Neuronal stem cell (in vitro differentiated cells): ENCODE results near the gene MARS1.
A peak's percentile ranks its signal among the peaks of the same experiment; 100 is the strongest.

Experiments used
- DNase-seq: peaks from one replicate; pipeline ENCODE4 v3.0.0-alpha.2; 2013; ENCODE audit warnings: low spot score
- H2AFZ ChIP-seq: one replicate; pipeline ENCODE4 v1.6.1; 2013; ENCODE audit warnings: mild to moderate bottlenecking, low read length, inconsistent platforms
- H2AK5ac ChIP-seq: 2 replicates; pipeline ENCODE4 v1.6.1; 2013; ENCODE audit warnings: low read depth, mild to moderate bottlenecking, inconsistent platforms, low read length, moderate library complexity, mixed read lengths
- H2BK120ac ChIP-seq: 2 replicates; pipeline ENCODE4 v1.6.1; 2013; ENCODE audit warnings: low read depth, mild to moderate bottlenecking, inconsistent platforms, low read length, moderate library complexity, mixed read lengths
- H2BK12ac ChIP-seq: one replicate; pipeline ENCODE4 v1.6.1; 2013; ENCODE audit warnings: low read length, inconsistent platforms
- H2BK15ac ChIP-seq: 2 replicates; pipeline ENCODE4 v1.6.1; 2013; ENCODE audit warnings: mild to moderate bottlenecking, low read length, inconsistent platforms, mixed read lengths
- H2BK5ac ChIP-seq: one replicate; pipeline ENCODE4 v1.6.1; 2013; ENCODE audit warnings: inconsistent platforms, mild to moderate bottlenecking, low read length, moderate library complexity
- H3K14ac ChIP-seq: one replicate; pipeline ENCODE4 v1.6.1; 2013; ENCODE audit warnings: low read length, inconsistent platforms
- H3K18ac ChIP-seq: 2 replicates; pipeline ENCODE4 v1.6.1; 2013; ENCODE audit warnings: low read length, inconsistent platforms
- H3K23ac ChIP-seq: 2 replicates; pipeline ENCODE4 v1.6.1; 2013; ENCODE audit warnings: low read depth, mild to moderate bottlenecking, mixed read lengths, low read length, inconsistent platforms; ENCODE audit not compliant: poor library complexity
- H3K27ac ChIP-seq: replicated peaks from 3 replicates; pipeline ENCODE4 v1.5.1; 2013; ENCODE audit warnings: low read length, inconsistent platforms
- H3K27me3 ChIP-seq, 3 experiments: 2 replicates each; pipeline ENCODE4 v1.6.1; 2013; ENCODE audit warnings: low read length in 3 of 3, mild to moderate bottlenecking in 2 of 3, inconsistent platforms in 1 of 3, low read depth in 1 of 3, mixed read lengths in 1 of 3, moderate library complexity in 1 of 3; ENCODE audit not compliant: control insufficient read depth in 3 of 3, insufficient read depth in 3 of 3
- H3K36me3 ChIP-seq, 2 donors: replicated peaks in 1 of 2; 2 replicates each; pipeline ENCODE4 v1.6.1; 2013; ENCODE audit warnings: low read length in 2 of 2; ENCODE audit not compliant: control insufficient read depth in 2 of 2, insufficient read depth in 2 of 2
- H3K4ac ChIP-seq: 2 replicates; pipeline ENCODE4 v1.6.1; 2013; ENCODE audit warnings: inconsistent platforms, mild to moderate bottlenecking, low read length, moderate library complexity
- H3K4me1 ChIP-seq, 2 donors: 1 replicate in 1 of 2; 2 replicates in 1 of 2; pipeline ENCODE4 v1.6.1; 2013; ENCODE audit warnings: low read length in 2 of 2, low read depth in 1 of 2; ENCODE audit not compliant: control insufficient read depth in 2 of 2, insufficient read depth in 1 of 2
- H3K4me2 ChIP-seq: one replicate; pipeline ENCODE4 v1.6.1; 2013; ENCODE audit warnings: mild to moderate bottlenecking, low read length, inconsistent platforms; ENCODE audit not compliant: insufficient read depth, poor library complexity, severe bottlenecking
- H3K4me3 ChIP-seq, 2 donors: 2 replicates each; pipeline ENCODE4 v1.5.1; 2013; ENCODE audit warnings: low read length in 2 of 2, mild to moderate bottlenecking in 2 of 2, inconsistent platforms in 1 of 2, moderate library complexity in 1 of 2
- H3K79me1 ChIP-seq: one replicate; pipeline ENCODE4 v1.6.1; 2013; ENCODE audit warnings: low read depth, mild to moderate bottlenecking, inconsistent platforms, low read length, moderate library complexity
- H3K9ac ChIP-seq: one replicate; pipeline ENCODE4 v1.6.1; 2013; ENCODE audit warnings: mild to moderate bottlenecking, low read depth, low read length, inconsistent platforms; ENCODE audit not compliant: poor library complexity
- H3K9me3 ChIP-seq, 2 donors: replicated peaks in 1 of 2; 2 replicates each; pipeline versions ENCODE3 to v1.6.1; 2013; ENCODE audit warnings: low read length in 2 of 2, mild to moderate bottlenecking in 2 of 2, inconsistent platforms in 1 of 2, low read depth in 1 of 2, mixed read lengths in 1 of 2, moderate library complexity in 1 of 2; ENCODE audit not compliant: control insufficient read depth in 2 of 2, insufficient read depth in 1 of 2
- H4K8ac ChIP-seq: one replicate; pipeline ENCODE4 v1.6.1; 2013; ENCODE audit warnings: low read depth, mild to moderate bottlenecking, inconsistent platforms, low read length, moderate library complexity
- H4K91ac ChIP-seq: one replicate; pipeline ENCODE4 v1.6.1; 2013; ENCODE audit warnings: low read length, low read depth, mild to moderate bottlenecking, inconsistent platforms; ENCODE audit not compliant: poor library complexity
- WGBS, 2 donors: extraction: QIAGEN DNeasy Blood & Tissue Kit; methylation state at CpG; one replicate each; pipeline ENCODE4 v1.1.7; 2013; ENCODE audit warnings: missing lambda C conversion rate in 2 of 2, mixed read lengths in 1 of 2; ENCODE audit not compliant: insufficient read length in 2 of 2, insufficient replicate concordance in 1 of 2; ENCODE audit errors: extremely low coverage in 2 of 2; 5-methylcytosine and 5-hydroxymethylcytosine counted together

MARS1 gene

GRCh38 chr12:57553343-57554202, 65.7 kb downstream of the MARS1 start:
- H3K27ac ChIP-seq, result no peak overlapping the region
- H3K36me3 ChIP-seq, result no peaks in the 10 kb centered on the region
- no peak overlapping the region for H4K8ac ChIP-seq
- no peak overlapping the region for H3K23ac ChIP-seq
- H2AK5ac ChIP-seq, result no peak overlapping the region
- DNase-seq, result no peak
- H3K27me3 ChIP-seq, result peaks cover 0 to 22% (median 10%) of the 10 kb centered on the region in 3 experiments
- no peak overlapping the region for H2BK120ac ChIP-seq
- H3K18ac ChIP-seq, result no peak overlapping the region
- H2BK15ac ChIP-seq, result no peak overlapping the region
- no peak overlapping the region for H3K9ac ChIP-seq
- peak overlapping the region; percentile 74 for H2AFZ ChIP-seq
- H3K4me1 ChIP-seq, result peaks cover 25 to 31% of the 10 kb centered on the region in 2 donors
- H3K4me3 ChIP-seq, result peak overlapping the region in 1 of 2 donors; percentile 12
- H2BK5ac ChIP-seq, result no peak overlapping the region
- H3K4ac ChIP-seq, result no peak overlapping the region
- no peak overlapping the region for H4K91ac ChIP-seq
- H3K79me1 ChIP-seq, result no peaks in the 10 kb centered on the region
- no peak overlapping the region for H3K14ac ChIP-seq
- H3K4me2 ChIP-seq, result no peak overlapping the region
- no CpG with 5 or more reads among the region's 7 CpGs for WGBS, 2 donors
- H2BK12ac ChIP-seq, result no peak overlapping the region
- no peaks in the 10 kb centered on the region for H3K9me3 ChIP-seq

DNA sequence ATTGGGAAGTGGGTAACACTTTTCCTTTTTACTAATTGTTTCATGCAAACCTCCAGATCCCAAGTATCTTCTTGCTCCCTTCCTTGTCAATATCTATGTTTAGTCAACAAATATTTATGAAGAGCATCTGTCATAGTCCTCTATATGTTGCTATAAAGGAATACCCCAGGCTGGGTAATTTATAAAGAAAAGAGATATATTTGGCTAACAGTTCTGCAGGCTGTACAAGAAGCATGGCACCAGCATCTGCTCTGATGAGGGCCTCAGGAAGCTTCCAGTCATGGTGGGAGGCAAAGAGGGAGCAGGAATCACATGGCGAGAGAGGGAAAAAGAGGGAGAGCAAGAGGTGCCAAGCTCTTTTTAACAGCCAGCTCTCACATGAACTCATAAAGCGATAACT, 66.6 kb downstream of the MARS1 start:
- Histone ChIP-seq H2BK12ac (no peak overlapping the region), H2AFZ (no peak overlapping the region), H3K4me2 (no peak overlapping the region), H2AK5ac (no peak overlapping the region), H4K91ac (no peak overlapping the region), H3K14ac (no peak overlapping the region), H3K27ac (no peak overlapping the region), H2BK5ac (no peak overlapping the region), H3K18ac (no peak overlapping the region), H2BK15ac (no peak overlapping the region), H4K8ac (no peak overlapping the region), H3K23ac (no peak overlapping the region), H3K9ac (no peak overlapping the region), H3K36me3 (no peaks in the 10 kb centered on the region), H3K9me3 (no peaks in the 10 kb centered on the region), H3K4ac (no peak overlapping the region), H2BK120ac (no peak overlapping the region), H3K79me1 (no peaks in the 10 kb centered on the region), H3K27me3 (peaks cover 0 to 13% (median 1%) of the 10 kb centered on the region in 3 experiments), H3K4me3 (no peak overlapping the region), H3K4me1 (peaks cover 23 to 31% of the 10 kb centered on the region in 2 donors)
- no CpG with 5 or more reads among the region's 2 CpGs for WGBS, 2 donors
- no peak for DNase-seq

DNA sequence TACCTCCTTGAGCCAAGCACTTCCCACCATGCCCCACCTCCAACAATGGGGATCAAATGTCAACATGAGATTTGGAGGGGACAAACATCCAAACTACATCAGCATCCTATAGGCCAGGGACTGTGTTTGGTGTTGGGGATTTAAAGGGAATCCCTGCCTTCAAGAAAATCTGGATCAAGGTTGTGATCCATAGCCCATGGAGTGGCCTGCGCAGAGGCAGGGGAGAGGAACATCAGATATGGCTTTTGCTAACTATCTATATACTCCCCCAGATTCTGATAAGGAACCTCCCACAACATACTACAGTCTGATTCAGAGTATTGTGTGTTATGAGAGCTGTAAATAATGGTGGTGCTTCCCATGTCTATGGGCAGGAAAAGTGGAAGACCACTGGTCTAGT, 67.0 kb downstream of the MARS1 start:
- Histone ChIP-seq H2AFZ (no peak overlapping the region), H2BK5ac (no peak overlapping the region), H2AK5ac (no peak overlapping the region), H3K18ac (no peak overlapping the region), H3K4me2 (no peak overlapping the region), H3K14ac (no peak overlapping the region), H3K9ac (no peak overlapping the region), H3K27me3 (peaks cover 0 to 11% (median 0%) of the 10 kb centered on the region in 3 experiments), H3K36me3 (no peaks in the 10 kb centered on the region), H2BK120ac (no peak overlapping the region), H4K8ac (no peak overlapping the region), H3K9me3 (no peaks in the 10 kb centered on the region), H3K79me1 (no peaks in the 10 kb centered on the region), H2BK15ac (no peak overlapping the region), H2BK12ac (no peak overlapping the region), H3K4ac (no peak overlapping the region), H3K4me1 (peaks cover 22 to 31% of the 10 kb centered on the region in 2 donors), H3K4me3 (no peak overlapping the region), H4K91ac (no peak overlapping the region), H3K27ac (no peak overlapping the region), H3K23ac (no peak overlapping the region)
- WGBS, 2 donors, result no CpG with 5 or more reads among the region's 1 CpG
- DNase-seq, result no peak

DNA sequence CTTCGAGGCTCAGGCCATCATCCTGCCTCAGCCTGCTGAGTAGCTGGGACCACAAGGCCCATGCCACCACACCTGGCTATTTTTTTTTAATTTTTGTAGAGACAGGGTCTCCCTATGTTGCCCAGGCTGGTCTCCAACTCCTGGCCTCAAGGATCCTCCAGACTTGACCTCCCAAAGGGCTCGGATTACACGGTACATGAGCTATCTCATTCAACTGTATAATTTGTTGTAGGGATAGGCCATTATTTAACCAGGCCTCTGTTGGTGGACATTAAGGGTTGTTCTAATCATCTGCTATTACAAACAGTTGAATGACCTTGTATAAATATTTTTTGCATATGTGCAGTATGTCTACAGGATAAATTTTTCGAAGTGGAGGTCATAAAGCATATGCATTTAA, 71.0 kb downstream of the MARS1 start:
- no peak overlapping the region for H3K4me3 ChIP-seq
- no peak overlapping the region for H2BK5ac ChIP-seq
- H3K79me1 ChIP-seq, result peaks cover 2% of the 10 kb centered on the region
- no peaks in the 10 kb centered on the region for H3K9me3 ChIP-seq
- H2AK5ac ChIP-seq, result no peak overlapping the region
- H2AFZ ChIP-seq, result no peak overlapping the region
- H3K27ac ChIP-seq, result no peak overlapping the region
- no peaks in the 10 kb centered on the region for H3K27me3 ChIP-seq
- H3K14ac ChIP-seq, result no peak overlapping the region
- H3K18ac ChIP-seq, result no peak overlapping the region
- no peak overlapping the region for H3K9ac ChIP-seq
- H3K36me3 ChIP-seq, result no peaks in the 10 kb centered on the region
- no peak overlapping the region for H3K4ac ChIP-seq
- H2BK15ac ChIP-seq, result no peak overlapping the region
- WGBS, 2 donors, result no CpG with 5 or more reads among the region's 4 CpGs
- H3K23ac ChIP-seq, result no peak overlapping the region
- no peak overlapping the region for H2BK120ac ChIP-seq
- H2BK12ac ChIP-seq, result no peak overlapping the region
- H4K91ac ChIP-seq, result no peak overlapping the region
- H3K4me1 ChIP-seq, result peaks cover 0 to 3% of the 10 kb centered on the region in 2 donors
- no peak for DNase-seq
- no peak overlapping the region for H3K4me2 ChIP-seq
- H4K8ac ChIP-seq, result no peak overlapping the region
